Epithelial cell of proximal tubule (primary cell): Measurements from ENCODE around the gene PFKM. TPM values are rescaled to one million over a fixed set of nuclear protein-coding genes. Genes with fewer than 3 reads are reported as not detected.

Source experiments
- DNase-seq: peaks from one replicate; pipeline ENCODE4 v3.0.0-alpha.2; 2011; ENCODE audit warnings: low read depth
- H3K4me3 ChIP-seq: 2 replicates; pipeline ENCODE4 v1.5.1; 2011; ENCODE audit warnings: low read depth, mild to moderate bottlenecking, low read length
- total RNA-seq: library from RNA; depleted of rRNA; stranded (reverse); fragments of >200 nt; gene quantifications from 2 replicates; pipeline ENCODE4 v1.2.3, GENCODE V29; 2015
- TF ChIP-seq, protein P1 (sequence below): conservative IDR thresholded peaks from 2 replicates; pipeline ENCODE4 v1.5.1; 2012; ENCODE audit warnings: low read depth, mild to moderate bottlenecking, low read length

Gene PFKM
- total RNA-seq, 1 donor from 2014 or later = 23.9 TPM

DNA sequence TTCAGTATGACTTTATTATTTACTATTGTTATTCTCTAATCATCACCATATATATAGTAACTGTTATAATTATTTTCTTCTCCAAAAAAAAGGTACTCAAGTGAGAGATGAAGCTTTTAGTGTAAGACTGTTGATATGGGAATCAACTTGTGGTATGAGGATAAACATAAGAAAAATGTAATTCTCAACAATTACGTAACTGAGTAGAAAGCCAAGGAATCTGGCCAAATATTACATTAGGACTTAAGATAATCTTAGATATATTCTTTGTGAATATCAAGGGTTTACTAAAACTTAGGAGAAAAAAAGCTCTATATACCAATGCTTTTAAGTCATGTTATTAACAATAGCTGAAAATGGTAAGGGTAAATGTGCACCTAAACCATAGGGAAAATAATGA, 26.6 kb upstream of the PFKM start:
- no peak overlapping the region for H3K4me3 ChIP-seq
- TF ChIP-seq, protein P1, sequence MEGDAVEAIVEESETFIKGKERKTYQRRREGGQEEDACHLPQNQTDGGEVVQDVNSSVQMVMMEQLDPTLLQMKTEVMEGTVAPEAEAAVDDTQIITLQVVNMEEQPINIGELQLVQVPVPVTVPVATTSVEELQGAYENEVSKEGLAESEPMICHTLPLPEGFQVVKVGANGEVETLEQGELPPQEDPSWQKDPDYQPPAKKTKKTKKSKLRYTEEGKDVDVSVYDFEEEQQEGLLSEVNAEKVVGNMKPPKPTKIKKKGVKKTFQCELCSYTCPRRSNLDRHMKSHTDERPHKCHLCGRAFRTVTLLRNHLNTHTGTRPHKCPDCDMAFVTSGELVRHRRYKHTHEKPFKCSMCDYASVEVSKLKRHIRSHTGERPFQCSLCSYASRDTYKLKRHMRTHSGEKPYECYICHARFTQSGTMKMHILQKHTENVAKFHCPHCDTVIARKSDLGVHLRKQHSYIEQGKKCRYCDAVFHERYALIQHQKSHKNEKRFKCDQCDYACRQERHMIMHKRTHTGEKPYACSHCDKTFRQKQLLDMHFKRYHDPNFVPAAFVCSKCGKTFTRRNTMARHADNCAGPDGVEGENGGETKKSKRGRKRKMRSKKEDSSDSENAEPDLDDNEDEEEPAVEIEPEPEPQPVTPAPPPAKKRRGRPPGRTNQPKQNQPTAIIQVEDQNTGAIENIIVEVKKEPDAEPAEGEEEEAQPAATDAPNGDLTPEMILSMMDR = no peak
- no peak for DNase-seq

DNA sequence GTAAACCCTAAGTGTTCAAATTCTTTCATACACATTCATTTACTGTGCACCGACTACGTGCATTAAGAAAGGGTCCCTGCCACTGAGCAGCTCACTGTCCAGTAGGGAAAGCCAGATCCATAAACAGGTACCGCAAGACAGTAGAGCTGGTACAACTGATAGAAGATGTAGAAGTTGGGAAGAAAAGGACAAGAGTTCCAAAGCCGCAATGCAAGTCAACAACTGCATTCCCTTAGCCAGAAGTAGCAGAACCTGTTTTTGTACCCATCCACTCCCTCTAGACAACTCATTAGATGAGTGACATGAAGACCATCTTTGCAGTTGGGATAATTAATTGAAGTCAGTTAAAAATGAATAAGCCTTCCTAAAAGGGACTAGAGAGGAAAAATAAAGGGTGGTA, 14.6 kb upstream of the PFKM start:
- H3K4me3 ChIP-seq = peak overlapping the region; percentile 69
- TF ChIP-seq, protein P1 = no peak
- DNase-seq = no peak

DNA sequence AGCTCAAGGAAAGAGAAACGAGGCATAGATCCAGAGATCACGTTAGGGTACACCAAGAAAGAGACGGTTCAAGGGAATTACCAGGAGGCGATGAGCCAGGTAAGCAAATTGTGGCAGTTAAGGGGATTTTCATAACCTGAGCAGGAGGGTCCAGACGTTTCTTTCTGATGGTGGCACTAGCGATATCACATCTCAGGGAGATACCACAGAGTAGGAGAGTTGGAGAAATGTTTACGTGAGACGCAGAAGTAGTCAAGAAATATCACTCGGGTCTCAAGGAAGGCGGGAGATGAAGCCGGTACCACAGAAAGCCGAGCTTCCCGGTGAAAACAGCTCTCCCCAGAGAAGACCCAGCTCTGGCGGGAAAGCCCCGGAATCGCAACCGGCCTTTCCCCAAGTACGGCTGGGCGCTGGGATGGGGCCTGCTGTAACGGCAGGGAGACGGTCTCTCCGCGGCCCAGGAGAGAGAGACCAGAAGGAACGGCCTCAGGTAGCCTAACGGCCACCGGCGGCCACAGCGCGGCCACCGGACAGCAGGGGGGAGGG, 13.8 kb upstream of the PFKM start:
- DNase-seq = no peak
- TF ChIP-seq, protein P1 = no peak
- H3K4me3 ChIP-seq = peak overlapping the region; percentile 69

DNA sequence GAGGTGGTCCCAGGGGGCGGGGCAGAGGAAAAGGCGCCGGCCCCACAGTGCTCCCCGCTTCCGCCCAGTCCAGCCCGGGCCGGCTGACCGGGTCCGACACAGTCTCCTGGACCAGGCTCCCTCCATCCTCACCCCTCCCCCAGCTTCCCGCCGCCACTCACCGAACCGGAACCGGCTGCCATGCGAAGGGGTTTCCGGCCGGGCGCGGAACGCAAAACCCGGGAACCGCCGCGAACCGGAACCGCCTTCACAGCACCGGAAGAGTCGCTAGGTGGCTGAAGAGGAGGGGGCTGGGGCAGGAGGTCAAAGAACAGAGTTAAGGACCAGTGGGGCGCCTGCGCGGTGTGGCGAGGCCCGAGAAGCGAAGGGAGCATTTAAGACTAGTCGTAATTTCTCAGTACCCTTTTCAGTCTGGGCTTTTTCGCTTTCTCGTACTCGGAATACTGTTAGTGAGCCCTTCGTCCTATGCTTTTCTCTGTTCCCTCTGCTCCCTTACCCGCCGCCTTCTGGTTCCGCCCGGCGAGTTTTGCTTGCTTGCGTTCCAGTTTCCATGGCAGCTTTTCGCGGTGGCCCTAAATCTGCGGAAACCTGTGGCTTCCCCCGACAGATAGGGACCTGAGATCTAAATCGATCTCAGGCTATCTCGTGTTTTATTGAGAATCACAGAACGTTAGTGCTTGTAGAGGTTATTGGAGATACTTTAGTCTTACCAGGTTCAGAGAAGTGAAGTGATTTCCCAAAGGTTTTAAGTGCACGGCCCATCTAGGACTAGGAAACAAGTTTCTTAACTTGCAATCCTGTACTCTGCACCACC, 13.1 kb upstream of the PFKM start, which contains the start of gene SENP1:
SENP1 (minus strand) TSS at position 213 of the 814 bp plus-strand sequence. CDS start 4,607 bp downstream, outside the sequence.
- peak within 1 kb of the TSS; percentile 69 for H3K4me3 ChIP-seq
- TF ChIP-seq, protein P1 = peak; percentile 11
- DNase-seq = no peak

DNA sequence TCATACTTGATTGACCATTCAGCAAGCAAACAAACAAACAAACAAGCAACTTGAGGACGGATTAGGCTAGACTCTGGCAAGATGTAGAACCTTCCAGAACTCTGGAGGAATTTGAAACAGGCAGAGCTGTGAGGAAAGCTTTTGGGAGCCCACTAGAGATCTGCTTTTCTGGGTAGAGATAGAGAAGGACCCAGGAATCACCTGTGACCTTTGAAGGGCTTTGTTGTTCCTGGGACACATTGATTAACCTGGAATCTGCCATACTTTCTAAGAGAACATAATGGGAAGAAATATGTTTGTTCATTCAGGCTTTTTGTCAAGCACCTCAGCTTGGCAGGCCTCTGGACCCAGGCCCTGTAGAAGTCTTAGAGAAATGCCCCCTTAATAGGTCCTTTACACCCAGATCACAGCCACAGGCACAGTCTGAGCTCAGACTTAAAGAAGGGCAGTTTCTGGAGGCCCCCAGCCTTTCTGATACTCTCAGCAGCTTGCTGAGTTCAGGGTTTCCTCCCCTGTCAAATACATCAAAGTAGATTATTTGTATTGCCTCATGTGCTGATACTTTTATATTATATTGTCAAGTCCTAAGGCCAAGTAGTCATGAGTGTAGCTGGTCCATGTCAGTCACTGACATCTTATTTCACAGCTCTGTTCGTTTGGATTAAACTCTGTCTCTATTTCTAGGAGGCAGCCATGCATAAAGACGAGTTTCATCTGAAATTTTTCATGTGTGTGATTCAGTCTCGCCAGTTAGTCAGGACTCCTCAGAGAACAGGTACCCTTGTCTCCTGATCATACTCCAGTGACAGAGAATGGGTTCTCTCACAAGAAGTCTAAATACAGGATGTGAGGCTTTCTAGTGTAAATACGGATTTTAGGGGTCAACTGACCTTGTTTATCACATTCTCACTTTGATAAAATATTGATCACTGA, 12.2 kb upstream of the PFKM start:
- TF ChIP-seq, protein P1 = no peak
- no peak for DNase-seq
- H3K4me3 ChIP-seq = peak overlapping the region; percentile 69

DNA sequence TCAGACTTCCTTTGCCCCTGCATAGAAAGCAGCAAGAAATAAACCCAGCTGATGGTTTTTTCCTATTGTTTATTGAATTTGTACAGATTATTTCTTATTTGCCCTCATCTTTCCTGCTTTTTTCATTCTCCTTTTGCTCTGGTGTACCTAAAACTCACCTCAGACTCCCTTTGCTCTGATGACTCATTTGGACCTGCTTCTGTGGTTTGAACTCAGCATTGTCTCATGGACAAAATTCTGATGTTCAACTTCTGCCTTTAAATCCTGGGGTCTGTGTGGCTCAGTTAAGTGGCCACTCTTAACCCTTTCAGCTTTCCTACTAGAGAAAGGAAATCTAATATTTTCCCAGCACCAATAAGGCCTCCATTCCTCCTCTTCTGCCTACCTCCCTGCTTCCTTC, 9.7 kb upstream of the PFKM start:
- DNase-seq = no peak
- no peak overlapping the region for H3K4me3 ChIP-seq

More for the DNA sequence above, 9.7 kb upstream of the PFKM start:
- TF ChIP-seq, protein P1 = no peak
